GM18951 (cell line): ENCODE results near the gene BAG5.
A peak's percentile ranks its signal among the peaks of the same experiment; 100 is the strongest.

Experiments used
- POLR2A ChIP-seq: IDR thresholded peaks from 4 replicates; pipeline ENCODE4 v1.6.1; 2011; ENCODE audit warnings: mild to moderate bottlenecking; ENCODE audit not compliant: insufficient read length, insufficient read depth; ENCODE audit errors: extremely low read depth
- in situ Hi-C: fragments of 300-500 bp; cut with MboI; formaldehyde crosslinking; loops from one replicate; pipeline ENCODE4 v1.12.0; 2022; ENCODE audit warnings: low sequenced_read_pairs, mixed read lengths, inconsistent platforms; ENCODE audit not compliant: unreplicated experiment

The BAG5 gene

DNA sequence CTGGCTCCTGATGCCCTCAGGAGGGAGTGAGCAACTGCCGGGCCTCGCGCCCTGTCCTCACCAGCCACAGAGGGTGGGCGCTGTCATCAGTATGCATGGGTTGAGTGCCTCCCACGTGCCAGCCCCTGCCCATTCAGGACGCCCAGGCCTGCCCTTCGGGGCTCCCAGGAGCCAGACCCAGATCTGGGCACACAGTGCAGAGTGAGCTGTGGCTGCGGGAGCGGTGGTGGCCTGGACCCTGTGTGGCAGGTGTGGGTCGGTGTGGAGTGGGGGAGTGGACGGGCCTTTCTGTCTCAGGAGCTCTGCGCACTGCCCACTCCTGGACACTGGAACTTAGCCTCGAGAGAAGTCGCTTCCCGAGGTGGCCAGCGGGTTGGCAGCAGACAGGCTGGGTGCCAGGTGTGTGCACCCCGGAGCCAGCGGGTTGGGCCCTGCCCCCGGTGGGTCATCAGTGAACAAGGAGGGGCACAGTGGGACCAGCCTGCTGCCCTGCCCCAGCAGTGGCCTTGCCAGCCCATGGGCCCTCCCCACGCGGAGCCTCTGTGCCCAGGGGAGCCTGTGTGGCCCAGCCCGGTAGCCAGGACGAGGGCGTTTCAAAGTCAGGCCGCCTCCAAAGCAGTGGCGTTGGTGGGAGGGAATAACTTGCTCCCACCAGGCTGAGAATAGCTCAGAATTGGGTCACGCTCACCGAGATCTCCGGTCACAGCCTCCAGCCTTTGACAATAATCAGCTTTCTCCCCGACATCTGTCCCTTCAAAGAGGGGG, 24.0 kb downstream of the BAG5 start:
- in situ Hi-C loops: no loop called here
- peak; percentile 11 for TF ChIP-seq POLR2A

DNA sequence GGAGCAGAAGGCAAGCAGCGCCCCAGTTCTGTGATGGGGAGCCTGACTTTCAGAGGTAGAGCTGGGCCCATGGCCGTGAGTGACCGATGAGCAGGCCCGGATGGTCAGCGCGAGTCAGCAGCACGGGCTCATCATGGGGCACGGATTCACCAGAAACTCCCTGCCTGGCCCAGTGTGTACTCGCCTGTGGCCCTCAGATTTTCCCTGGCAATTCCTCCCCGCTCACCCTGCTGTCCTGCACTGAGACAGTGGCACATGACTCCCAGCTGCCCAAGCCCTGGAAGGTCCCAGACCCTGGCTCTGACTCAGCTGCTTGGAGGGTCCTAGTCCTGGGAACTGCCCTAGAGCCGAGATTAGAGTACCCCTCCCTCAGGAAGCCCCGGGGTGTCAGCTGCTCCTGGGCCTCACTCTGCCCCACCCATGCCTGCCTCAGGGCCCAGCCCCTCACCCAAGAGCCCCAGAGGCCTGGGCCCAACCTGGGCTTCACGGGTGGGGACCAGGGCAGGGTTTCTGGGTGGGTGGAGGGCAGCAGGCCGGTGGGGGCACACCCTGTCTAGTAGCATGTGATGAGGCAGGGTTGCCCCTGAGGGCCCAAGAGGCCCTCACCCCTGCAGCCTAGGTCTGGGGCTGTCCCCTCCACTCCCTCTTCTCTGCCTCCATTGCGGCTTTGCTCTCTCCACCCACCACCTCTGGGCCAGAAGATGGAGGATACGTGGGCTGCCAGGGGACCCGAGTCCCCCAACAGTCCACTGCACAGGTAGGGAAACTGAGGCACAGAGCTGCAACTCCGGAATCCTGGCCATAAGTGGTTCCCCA, 25.1 kb downstream of the BAG5 start:
- TF ChIP-seq POLR2A: no peak
- in situ Hi-C loops: no loop called here

DNA sequence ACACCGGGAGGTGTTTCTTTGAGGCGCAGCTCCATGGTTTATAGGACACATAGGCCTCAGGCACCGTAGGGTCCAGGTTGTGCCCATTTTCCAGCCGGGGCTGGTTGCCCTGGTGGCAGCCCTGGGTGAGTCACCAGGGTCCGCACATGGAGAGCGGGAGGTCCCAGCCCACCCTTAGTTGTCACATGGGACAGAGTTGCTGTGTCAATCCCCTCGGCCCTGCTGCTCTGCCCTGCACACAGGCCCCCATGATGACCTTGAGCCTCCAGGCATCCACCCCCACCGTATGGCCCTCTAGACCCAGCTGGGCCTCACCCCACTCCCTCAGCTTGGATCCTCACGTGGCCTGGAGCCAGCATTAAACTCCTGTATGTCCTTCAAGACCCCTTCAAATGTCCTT, 25.8 kb downstream of the BAG5 start:
- no peak for TF ChIP-seq POLR2A
- in situ Hi-C loops: no loop called here

DNA sequence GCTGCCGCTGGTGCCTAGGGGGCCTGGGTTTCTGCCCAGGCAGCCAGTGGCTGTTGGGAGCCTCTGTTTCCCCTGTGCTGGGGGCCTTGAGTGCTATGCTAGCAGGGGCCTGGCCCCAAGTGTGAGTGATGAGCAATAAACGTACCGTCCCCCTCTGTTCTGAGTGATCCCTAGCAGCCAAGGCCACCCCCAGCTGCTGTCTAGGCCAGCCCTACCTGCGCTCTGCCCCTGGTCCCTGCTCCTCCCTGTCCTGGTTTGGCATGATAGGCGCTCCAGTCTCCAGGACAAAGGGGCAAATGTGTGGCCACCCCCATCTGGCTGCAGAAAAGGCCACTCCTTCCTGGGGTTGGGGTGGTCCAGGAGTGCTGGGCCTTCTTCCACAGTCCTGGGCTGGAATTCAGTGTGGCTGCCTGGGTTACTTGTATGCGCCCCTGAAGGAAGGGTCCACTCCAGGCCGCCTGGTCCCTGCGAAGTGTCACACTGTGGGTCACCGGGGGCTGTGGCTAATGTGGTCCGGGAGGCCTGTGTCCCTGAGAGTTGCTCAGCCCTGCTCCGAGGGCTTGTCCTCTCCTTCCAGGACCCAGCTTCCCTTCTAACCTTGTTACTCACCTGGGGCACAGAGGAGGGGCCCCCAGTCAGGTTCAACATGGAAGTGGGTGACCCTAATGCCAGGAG, 26.4 kb downstream of the BAG5 start:
- TF ChIP-seq POLR2A: no peak
- in situ Hi-C loops: no loop called here

DNA sequence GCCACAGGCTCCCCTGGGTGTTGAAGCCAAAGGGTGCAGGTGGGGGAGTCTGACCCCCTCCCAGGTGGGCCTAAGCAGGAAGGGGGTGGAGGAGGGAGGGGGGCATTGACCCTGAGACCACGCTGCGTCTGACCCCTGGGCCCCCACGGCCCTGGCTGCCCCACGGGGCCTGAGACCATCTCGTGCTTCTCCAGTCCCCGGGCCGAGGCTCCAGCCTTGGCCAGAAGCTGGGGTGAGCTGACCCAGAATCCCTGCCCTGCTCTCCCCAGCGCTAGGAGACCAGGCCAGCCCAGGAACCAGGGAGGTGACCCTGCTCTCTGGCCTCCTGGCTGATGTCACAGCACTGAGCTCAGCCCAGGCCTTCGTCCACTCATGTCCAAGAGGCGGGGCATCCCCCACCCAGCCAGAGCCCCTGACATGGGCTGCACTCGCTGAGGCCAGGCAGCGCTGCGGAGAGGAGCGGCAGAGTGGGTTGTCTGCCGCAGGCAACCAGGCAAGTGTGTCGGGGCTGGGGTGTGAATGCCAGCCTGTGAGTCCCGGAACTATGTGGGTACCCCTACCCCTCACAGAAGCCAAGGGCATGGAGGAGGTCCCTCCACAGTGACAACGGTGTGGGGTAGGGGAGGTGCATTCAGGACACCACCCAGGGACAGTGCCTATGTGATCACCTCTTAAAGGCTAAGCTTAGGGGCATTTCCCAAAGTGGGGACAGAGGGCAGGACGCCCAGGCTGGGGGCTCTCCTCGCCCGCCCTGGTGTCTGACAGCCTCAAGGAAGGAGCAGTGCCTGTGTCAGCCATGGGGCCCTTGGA, 27.2 kb downstream of the BAG5 start:
- peak; percentile 15 for TF ChIP-seq POLR2A
- in situ Hi-C loops: no loop called here

DNA sequence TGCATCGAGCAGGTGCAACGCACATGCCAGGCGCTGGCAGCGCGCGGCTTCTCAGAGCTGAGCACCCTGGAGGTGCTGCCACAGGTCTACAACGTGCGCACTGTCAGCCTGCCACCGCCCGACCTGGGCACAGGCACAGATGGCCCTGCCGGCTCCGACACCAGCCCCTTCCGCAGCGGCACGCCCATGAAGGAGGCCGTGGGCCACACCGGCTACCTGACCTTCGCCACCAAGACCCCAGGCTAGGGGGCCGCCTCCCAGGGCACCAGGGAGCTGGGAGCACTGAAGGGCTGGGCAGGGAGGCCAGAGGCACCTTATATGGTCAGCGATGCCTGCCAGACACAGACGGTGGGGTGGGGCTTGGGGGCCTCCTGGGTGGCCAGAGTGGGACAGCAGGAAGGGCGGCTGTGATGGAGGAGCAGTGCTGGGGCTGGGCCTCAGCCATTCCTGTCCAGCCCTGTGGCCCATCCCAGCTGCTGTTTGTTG, 27.8 kb downstream of the BAG5 start:
- in situ Hi-C loops: no loop called here
- no peak for TF ChIP-seq POLR2A

DNA sequence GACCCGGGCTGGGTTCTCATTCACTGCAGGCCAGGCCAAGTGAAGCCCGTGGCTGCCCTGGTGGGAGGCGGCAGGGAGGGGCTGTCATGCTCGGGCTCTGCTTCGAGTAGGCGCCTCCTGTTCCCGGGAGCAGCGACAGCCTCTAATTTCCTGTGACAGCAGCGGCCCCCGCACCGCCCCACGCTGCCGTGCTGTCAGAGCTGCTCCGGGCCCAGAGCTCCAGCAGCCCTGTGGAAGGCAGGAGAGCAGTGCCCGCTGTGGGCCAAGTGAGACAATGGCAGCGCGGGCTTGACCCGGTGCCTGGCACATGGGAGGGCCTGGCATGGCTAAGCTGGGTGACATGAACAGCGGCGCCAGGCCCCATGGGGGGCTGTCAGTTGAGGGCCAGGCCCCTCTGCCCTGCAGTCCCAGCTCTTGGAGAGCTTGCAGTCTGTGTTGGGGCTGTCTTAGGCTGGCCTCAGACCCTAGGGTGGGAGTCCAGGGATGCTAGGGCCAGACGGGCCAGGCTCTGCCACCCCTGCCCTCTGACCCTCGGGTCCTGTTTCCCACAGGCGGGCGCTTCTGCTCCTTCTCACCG, 28.4 kb downstream of the BAG5 start:
- TF ChIP-seq POLR2A: no peak
- in situ Hi-C loops: no loop called here

DNA sequence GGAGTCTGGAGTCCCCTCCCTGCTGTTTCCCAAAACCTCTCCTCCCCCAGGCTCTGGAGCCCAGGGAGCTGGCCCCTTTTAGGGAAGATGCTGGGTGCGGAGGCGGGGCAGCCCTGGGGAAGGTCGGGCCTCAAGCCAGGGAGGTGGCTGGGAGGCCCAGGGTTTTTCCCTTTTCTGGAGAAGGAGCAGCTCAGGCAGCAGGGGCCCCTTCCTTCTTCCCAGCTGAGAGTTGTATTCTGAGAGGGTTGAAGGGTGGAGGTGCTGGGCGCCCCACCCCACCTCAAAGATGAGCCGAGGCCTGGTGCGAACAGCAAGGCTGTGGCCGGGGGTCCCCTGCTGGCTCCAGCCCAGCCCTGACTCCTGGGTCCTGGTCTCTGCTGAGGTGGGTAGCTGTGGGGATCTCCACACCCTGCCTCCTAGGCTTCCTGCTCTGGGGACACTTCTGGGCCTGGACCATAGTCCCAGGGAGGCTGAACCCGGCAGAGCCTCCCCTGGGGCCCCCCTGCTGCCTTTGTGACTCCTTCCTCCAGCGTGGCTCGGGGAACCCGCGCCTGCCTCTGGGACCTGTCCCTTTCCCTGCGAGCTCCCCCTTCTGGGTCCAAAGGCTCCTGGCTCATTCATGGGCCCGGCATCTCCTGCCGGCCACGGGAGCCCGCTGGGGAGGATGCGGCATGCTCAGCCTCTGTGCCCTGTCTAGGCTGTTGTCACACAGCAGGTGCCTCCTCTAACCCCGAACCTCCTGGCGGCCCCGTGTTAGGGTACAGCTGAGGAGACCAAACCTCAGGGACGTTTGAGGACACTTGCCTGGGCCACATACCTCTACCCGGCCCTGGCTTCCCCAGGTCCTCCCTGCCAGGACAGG, 29.1 kb downstream of the BAG5 start:
- TF ChIP-seq POLR2A: no peak
- in situ Hi-C loops: no loop called here

DNA sequence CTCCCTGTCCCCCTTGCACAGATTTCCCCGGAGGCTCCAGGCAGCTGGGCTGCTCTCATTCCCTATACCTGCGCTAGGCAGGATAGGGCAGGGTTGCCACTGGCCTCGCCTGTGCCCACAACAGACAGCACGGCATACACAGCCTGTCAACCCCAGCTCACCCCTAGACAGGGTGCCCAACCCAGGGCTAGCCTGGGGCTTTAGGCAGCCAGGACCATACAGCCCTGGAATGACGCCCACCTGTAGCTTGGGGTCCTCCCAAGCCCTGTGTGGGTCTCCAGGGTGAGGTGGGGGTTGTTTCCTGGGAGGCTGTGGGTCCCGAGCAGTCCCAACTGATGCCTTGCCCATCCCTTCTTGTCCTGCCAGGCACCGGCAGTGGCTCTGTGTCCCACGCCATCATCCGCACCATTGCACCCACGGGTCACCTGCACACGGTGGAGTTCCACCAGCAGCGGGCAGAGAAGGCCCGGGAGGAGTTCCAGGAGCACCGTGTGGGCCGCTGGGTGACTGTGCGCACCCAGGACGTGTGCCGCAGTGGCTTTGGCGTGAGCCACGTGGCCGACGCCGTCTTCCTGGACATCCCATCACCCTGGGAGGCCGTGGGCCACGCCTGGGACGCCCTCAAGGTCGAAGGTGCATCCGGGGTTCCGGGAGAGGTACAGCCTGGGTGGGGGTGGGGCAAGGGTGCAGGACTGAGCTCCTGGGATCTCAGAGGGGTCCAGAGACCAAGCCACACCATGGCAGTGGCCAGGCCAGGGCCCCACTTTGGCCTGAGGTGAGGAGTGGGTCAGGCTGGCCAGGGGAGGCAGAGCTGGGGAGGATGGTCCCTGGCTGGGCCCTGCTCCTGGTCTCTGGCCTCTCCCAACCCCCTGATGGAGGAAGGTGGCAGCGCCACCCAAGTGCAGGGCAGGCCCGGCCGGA, 30.0 kb downstream of the BAG5 start:
- in situ Hi-C loops: no loop called here
- no peak for TF ChIP-seq POLR2A

DNA sequence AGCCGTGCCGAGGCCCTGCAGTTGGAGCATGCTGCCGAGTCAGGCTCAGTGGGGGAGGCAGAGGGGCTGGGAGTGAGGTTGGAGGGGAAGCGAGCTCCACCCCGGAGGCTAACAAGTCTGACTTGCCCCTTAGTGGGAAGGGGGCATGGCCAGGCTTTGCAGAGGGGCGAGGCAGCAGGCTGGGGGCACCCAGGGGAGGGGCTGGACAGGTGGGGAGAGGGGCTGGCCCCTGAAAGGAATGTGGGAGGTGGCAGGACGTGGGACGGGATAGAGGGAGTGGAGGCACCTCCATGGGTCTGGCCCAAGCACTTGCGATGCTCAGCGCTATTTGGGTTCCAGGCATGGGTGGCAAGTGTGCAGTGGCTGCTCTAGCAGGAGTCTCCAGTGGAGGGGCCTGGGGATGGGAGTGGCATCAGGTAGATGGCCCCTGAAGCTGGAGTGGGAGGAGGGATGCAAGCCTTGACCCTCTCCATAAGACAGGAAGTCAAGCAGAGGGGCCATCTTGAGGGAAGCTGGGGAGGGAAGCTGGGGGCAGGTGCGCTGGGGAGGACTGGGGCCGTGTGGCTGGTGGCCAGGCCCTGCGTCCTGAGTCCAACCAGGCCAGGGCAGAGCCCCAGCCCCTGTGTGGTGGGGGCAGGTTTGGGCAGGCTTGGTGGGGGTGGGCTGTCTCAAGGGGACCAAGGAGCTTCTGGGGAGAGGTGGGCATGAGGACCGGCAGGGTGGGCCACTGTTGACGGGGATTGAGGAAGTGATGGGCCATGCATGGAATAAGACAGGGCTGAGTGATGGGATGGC, 30.8 kb downstream of the BAG5 start:
- in situ Hi-C loops: no loop called here
- TF ChIP-seq POLR2A: no peak

DNA sequence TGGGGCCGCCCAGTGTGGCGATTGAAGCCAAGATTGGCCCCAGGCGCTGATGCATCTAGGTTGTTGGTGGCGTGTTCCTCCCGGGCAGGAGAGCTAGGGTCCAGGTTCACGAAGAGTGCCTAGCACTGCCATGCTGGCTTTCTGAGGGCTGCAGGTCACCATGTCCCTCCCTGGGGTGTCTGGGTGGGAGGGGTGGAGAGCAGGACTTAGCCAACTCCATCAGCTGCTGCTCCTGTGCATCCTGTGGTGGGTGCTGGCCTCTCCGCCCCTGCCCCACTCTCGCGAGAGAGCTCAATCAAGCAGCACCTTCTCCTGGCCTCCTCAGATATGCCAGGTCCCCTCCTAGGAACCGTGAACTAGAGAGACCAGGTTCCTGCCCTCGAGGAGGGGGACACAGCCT, 31.6 kb downstream of the BAG5 start:
- TF ChIP-seq POLR2A: no peak
- in situ Hi-C loops: no loop called here
